ENCODE results near the gene CDRT4.
A peak's percentile ranks its signal among the peaks of the same experiment; 100 is the strongest.
"Not testable (repeated sequence)": the region's sequence is repeated elsewhere in the genome, so short reads cannot be mapped to it uniquely, and the experiment has no call there.

The CDRT4 gene

GRCh38 chr17:15467592-15467991 is at the start of gene CDRT4:
Gene CDRT4, minus strand, starts transcription at chr17:15467621. Its CDS starts 27,383 bp downstream, at chr17:15440238.
- no peak for DNase-seq

DNA sequence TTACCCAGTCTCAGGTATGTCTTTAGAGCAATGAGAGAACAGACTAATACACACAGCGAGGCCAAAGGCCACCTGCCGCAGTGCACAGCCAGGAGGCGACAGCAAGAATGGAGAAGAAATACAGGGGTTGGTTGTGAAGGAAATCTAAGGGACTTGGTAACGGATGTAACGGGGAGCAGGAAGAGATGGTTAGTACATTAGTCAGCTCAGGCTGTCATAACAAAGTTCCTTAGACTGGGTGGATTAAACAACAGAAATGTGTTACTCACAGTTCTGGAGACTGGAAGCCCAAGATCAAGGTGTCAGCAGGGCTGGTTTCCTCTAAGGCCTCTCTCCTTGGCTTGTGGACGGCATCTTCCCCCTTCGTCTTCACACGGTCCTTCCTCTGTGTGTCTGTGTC is 48.7 kb upstream of the CDRT4 start:
- no peak for DNase-seq

- DNase-seq = no peak
These were observed 47.0 kb upstream of the CDRT4 start for GRCh38 chr17:15514469-15514868.

GRCh38 chr17:15513856-15514459 is 46.5 kb upstream of the CDRT4 start:
- no peak for DNase-seq

- no peak for DNase-seq
These were observed 45.8 kb upstream of the CDRT4 start for GRCh38 chr17:15513058-15513791.

- no peak for DNase-seq
These were observed 44.8 kb upstream of the CDRT4 start for GRCh38 chr17:15512071-15512709.

DNA sequence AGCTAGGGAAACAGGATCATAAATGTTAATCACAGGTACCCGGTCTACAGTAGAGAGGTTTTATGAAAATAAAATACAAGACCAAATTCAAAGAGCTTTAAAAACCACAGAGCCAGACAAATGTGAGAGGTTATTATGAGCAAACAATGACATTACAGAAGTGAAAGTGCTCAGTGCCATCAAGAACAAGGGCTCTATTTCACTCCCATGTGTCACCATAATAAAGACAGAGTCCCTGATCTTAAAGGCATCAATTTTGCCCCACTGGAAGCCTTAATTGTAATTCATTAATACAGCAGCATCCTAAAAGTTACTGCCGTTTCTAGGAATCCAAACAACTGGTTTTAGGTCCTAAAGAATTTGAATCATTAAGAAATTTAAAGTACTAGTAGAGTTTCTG is 43.7 kb upstream of the CDRT4 start:
- no peak for DNase-seq

- DNase-seq = no peak
These were observed 42.9 kb upstream of the CDRT4 start for GRCh38 chr17:15510361-15510760.

DNA sequence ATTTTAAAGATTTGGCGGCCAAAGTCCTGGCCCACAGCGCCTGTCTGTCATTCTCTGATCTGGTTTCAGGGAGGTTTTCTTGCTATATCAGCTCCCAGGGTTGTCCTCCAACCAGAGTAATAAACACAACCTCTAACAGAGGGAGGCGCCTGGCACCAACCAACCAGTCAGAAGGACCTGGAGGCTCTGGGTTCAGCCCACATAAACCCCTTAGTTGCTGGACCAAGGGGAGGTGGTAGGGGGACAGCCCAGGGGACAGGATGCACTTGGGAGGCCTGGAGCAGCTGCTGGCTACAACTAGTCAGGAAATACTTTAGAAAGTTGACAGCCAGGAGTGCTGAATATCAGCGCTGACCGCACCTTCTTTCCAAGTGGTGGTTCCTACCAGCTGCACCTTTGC is 41.7 kb upstream of the CDRT4 start:
- DNase-seq = no peak

GRCh38 chr17:15508466-15508865 is 41.0 kb upstream of the CDRT4 start:
- no peak for DNase-seq

DNA sequence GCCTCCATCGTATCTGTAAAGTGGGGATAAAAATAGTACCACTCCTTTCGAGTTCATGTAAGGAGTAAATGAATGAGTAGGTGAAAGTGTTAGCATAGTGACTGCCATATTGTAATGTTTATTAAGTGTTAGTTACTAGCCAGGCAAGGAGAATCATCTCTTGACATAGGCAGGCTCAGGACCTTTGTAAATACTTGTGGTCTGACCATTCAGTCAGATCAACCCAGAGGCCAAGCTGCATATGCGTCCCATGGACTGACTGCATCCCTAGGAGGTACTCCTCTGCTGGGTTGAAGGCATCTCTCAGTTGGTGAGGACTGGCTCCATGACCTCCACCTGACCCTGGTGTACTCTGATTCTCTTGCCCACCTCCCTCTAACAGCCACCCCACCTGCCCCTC is 40.5 kb upstream of the CDRT4 start:
- no peak for DNase-seq

- DNase-seq = no peak
These were observed 39.6 kb upstream of the CDRT4 start for GRCh38 chr17:15507001-15507400.

DNA sequence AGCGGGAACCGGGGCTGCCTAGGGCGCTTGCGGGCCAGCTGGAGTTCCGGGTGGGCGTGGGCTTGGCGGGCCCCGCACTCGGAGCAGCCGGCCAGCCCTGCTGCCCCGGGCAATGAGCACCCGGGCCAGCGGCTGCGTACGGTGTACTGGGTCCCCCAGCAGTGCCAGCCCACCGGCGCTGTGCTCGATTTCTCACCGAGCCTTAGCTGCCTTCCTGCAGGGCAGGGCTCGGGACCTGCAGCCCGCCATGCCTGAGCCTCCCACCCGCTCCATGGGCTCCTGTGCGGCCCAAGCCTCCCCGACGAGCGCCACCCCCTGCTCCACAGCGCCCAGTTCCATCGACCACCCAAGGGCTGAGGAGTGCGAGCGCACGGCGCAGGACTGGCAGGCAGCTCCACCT is 38.3 kb upstream of the CDRT4 start:
- not testable (repeated sequence) for DNase-seq

DNA sequence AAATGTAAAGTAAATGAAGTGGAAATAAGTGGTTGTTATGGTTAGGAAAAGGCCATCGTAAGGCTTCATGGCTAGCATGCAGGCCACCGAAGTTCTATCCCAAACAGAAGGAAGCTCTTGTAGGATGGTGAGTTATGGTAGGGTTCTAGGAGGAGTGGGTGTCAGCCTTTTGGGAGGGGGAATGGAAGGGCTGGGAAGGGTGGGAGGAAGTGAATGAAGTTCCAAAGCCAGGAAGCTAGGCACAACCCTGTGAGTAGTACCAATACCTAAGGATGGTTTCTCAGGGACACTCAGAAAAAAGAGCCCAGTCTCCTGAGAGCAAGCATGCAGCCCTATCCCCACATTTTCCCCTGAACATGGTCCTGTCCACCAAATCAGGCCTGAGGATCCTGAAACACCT is 36.3 kb upstream of the CDRT4 start:
- no peak for DNase-seq

- peak; percentile 44 for DNase-seq
These were observed 35.1 kb upstream of the CDRT4 start for GRCh38 chr17:15502369-15503112.

DNA sequence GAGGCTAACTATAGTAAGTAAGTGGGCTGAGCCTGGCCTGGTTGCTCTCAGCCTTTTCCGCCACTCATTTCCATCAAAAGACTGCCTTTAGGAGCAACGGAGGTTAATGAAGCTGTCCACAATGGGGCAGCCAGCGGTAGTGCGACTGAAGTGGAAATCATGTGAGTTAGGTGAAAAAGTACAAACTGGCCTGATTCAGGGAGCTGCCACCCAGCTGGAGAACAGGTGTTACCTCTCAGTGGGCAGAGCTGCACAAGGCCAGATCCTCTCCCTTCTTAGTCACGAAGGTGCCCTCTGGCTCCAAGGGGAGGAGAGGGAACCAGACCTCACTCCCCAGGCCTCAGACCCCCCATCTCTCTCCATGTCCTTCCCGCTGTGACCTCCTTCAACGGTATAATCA is 34.4 kb upstream of the CDRT4 start:
- DNase-seq = no peak

- no peak for DNase-seq
These were observed 33.9 kb upstream of the CDRT4 start for GRCh38 chr17:15501282-15501681.

DNA sequence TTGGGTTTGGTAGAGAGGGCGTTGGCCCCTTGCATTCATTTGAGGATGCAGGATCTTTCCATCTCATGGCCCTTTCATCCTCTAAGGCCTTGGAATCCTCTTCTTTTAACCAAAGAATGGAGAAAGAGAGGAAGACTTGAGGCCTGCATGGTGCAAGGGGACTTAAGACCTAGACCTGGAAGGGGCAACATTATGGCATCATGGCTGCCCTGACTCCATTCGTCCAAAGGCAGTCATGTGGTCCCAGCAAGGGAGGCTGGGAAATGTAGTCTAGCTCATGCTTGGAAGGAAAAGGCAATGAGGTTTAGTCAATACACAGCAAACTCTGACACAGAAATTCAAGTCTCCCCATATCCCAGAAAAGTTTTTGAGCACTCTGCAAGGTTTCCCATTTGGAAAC is 30.7 kb upstream of the CDRT4 start:
- no peak for DNase-seq

DNA sequence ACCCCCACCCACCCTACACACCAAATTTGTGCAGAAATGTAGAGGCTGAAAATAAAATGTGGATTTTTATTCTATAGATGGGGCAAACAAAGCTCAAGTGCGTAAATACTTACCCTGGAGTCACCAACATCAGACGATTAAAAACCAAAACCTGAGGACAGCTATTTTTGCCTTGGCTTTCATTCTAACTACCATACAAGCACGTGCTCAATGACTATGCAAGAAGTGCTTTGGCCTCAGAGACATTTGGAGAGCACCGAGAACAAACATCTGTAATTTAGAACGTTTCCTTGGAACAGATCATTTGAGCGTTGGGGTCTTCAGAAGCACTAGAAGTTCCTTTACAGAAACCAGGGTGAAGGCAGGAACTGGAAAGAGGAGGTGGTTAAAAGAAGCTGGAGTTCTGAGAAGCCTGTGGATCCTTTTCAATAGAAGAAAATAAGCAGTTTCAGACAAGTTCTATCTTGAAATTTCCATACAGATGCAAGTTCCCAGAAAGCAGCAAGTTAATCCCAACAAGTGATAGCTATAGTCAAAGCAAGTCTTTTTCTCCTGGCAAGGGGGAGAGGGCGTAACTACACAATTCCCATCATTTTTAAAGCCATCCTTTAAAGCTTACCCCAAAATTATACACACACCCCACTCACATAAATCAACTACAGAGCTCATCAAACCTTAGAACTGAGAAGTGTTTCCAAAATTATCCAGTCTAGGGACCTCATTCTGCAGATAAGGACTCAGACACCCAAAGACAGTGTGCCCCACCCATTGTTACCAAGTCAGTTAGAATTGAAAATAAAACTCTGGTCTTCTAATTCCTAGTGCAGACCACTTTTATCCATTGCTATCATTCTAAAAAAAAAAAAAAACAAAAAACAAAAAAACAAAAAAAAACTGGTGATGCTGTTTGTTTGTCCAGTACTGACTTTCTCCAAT is 29.6 kb upstream of the CDRT4 start:
- no peak for DNase-seq

- no peak for DNase-seq
These were observed 27.4 kb upstream of the CDRT4 start for GRCh38 chr17:15494821-15495220.

- DNase-seq = no peak
These were observed 26.2 kb upstream of the CDRT4 start for GRCh38 chr17:15493693-15494035.

Measured in NCI-H69 (cell line).